Mucosa of rectum (tissue), 2 donors: ENCODE data around the gene INPP5F.

Experiments used
- H3K27ac ChIP-seq, 2 donors: one replicate each; pipeline ENCODE4 v1.7.0; 2013; ENCODE audit warnings: inconsistent platforms in 2 of 2, low read depth in 2 of 2, low read length in 2 of 2
- H3K27me3 ChIP-seq, 2 donors: one replicate each; pipeline ENCODE4 v1.7.0; 2013; ENCODE audit warnings: low read length in 2 of 2; ENCODE audit not compliant: control insufficient read depth in 2 of 2, insufficient read depth in 2 of 2
- H3K36me3 ChIP-seq, 2 donors: one replicate each; pipeline ENCODE4 v1.7.0; 2013; ENCODE audit warnings: low read length in 2 of 2; ENCODE audit not compliant: control insufficient read depth in 2 of 2, insufficient read depth in 2 of 2
- H3K4me1 ChIP-seq, 2 donors: one replicate each; pipeline ENCODE4 v1.7.0; 2013; ENCODE audit warnings: low read length in 2 of 2, mild to moderate bottlenecking in 1 of 2; ENCODE audit not compliant: control insufficient read depth in 2 of 2, insufficient read depth in 2 of 2
- H3K4me3 ChIP-seq, 2 donors: one replicate each; pipeline ENCODE4 v1.7.0; 2013; ENCODE audit warnings: low read length in 2 of 2
- H3K9ac ChIP-seq, 2 donors: one replicate each; pipeline ENCODE4 v1.7.0; 2013; ENCODE audit warnings: low read length in 2 of 2, low read depth in 1 of 2, mild to moderate bottlenecking in 1 of 2
- H3K9me3 ChIP-seq, 2 donors: one replicate each; pipeline ENCODE4 v1.7.0; 2013; ENCODE audit warnings: low read length in 2 of 2; ENCODE audit not compliant: control insufficient read depth in 2 of 2
- donor health status: healthy.
- donor health status: Normal muscosa, but diverticular disease.

Gene INPP5F

DNA sequence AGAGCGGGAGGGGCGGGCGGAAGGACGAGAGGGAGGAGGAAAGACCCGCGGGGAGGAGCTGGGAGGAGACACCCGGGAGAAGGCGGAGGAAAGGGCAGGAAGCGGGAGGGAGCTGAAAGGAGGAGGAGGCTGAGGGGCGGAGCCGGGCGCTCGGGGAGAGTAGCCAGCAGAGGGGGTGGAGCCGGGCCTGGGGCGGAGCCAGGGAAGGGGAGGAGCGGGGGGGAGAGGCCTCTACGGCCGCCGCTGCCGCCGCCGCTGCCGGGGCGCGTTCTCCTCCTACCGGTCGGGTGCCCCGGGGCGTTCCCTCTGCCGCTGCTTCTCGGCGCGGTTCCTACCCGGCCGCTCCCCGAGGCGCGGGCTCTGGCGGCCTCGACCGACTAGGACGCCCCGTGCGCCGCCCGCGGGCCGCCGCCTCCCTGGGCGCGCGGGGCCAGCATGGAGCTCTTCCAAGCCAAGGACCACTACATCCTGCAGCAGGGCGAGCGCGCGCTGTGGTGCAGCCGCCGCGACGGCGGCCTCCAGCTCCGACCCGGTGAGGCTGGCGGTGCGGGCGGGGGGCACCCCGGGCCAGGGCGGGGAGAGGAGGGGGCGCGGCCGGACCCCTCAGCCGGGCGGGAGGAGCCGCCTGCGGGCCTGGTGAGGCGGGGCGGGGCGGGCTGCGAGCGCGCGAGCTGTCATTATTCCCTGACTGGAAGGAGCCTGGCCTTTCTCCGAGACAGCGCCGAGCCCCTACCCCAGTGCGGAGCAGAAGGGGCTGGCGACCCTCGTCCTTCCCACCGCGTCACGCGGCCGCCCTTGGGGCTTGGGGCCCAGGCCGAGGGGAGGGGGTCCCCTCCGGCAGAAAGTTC, at the start of gene INPP5F:
INPP5F (plus strand) TSS at position 223 of the 848 bp plus-strand sequence; CDS start at position 436, 213 bp downstream.
- Histone ChIP-seq H3K27me3 (no peaks in the 10 kb centered on the region), H3K27ac (peak within 1 kb of the TSS; percentile 92 to 93), H3K9me3 (no peaks in the 10 kb centered on the region), H3K9ac (peak within 1 kb of the TSS; percentile 76 to 97), H3K4me3 (peak within 1 kb of the TSS; percentile 86 to 92), H3K36me3 (no peaks in the 10 kb centered on the region), H3K4me1 (peaks cover 10% of the 10 kb centered on the region in 2 donors)

DNA sequence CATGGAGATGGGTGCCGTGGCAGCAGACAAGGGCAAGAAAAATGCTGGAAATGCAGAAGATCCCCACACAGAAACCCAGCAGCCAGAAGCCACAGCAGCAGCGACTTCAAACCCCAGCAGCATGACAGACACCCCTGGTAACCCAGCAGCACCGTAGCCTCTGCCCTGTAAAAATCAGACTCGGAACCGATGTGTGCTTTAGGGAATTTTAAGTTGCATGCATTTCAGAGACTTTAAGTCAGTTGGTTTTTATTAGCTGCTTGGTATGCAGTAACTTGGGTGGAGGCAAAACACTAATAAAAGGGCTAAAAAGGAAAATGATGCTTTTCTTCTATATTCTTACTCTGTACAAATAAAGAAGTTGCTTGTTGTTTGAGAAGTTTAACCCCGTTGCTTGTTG, 48.7 kb upstream of the INPP5F start:
- Histone ChIP-seq H3K27me3 (no peaks in the 10 kb centered on the region), H3K9ac (no peak overlapping the region), H3K36me3 (peaks cover 32 to 35% of the 10 kb centered on the region in 2 donors), H3K4me1 (no peaks in the 10 kb centered on the region), H3K27ac (no peak overlapping the region), H3K9me3 (no peaks in the 10 kb centered on the region), H3K4me3 (no peak overlapping the region)

GRCh38 chr10:119677904-119678755, 47.7 kb upstream of the INPP5F start:
- H3K36me3 ChIP-seq = peaks cover 22 to 25% of the 10 kb centered on the region in 2 donors
- H3K4me1 ChIP-seq = no peaks in the 10 kb centered on the region
- no peak overlapping the region for H3K4me3 ChIP-seq
- H3K27me3 ChIP-seq = no peaks in the 10 kb centered on the region
- no peak overlapping the region for H3K27ac ChIP-seq
- H3K9ac ChIP-seq = no peak overlapping the region
- H3K9me3 ChIP-seq = no peaks in the 10 kb centered on the region

DNA sequence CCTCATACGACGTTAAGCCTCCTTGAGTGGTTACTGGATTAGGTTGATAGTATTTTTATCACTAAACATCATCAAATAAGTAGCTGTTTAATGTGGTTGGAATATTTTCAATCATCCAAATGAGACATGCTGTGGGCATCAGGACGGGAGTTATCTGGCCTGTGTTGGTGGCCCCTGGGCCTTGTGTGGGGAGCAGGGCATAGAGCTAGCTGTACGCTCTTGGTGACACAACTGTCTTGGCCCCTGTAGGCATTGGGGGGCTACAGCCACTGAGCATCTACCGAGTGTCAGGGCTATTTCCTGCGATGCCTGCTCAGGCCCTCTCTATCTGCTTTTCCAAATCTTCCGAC, 46.4 kb upstream of the INPP5F start:
- H3K9me3 ChIP-seq = no peaks in the 10 kb centered on the region
- no peak overlapping the region for H3K9ac ChIP-seq
- no peak overlapping the region for H3K4me3 ChIP-seq
- no peaks in the 10 kb centered on the region for H3K27me3 ChIP-seq
- H3K4me1 ChIP-seq = no peaks in the 10 kb centered on the region
- no peak overlapping the region for H3K27ac ChIP-seq
- peaks cover 18 to 19% of the 10 kb centered on the region in 2 donors for H3K36me3 ChIP-seq

DNA sequence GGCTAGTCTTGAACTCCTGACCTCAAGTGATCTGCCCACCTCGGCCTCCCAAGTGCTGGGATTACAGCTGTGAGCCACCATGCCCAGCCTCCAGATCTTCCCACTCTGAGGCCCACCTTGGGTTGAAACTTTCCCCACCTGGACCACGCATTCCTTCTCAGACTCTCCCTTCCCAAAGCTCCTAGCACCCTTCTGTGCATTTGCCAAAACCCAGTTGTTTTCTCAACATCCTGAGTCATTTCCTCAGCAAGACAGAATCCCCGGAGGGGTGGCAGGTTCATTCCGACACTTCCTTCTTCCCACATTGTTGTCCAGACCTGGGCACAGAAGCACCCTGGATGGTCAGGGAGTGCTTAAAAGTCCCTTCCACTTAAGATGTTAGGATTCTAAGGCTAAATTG, 45.8 kb upstream of the INPP5F start:
- Histone ChIP-seq H3K9me3 (no peaks in the 10 kb centered on the region), H3K9ac (no peak overlapping the region), H3K36me3 (peaks cover 17% of the 10 kb centered on the region in 2 donors), H3K27me3 (no peaks in the 10 kb centered on the region), H3K4me1 (no peaks in the 10 kb centered on the region), H3K4me3 (no peak overlapping the region), H3K27ac (no peak overlapping the region)

DNA sequence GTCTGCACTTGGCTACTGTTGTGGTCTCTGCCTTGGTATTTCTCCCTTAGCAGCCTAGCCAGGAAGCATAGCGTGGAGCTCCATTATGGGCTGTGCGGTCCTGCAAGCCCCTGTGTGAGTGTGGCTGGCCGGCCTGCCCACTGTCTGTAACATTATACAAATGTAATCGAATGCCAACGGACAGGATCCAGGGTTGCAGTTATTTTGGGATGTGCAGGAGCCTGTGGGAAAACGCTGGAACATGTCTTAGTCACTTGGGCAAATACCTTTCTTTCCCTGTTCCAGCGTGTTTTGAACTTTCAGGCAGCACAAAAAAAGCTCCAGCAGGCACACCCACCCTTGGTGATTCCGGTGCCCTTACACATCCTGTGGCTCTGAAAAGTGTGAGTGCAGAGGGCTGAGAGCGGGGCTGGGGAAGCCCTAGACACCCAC, 45.2 kb upstream of the INPP5F start:
- Histone ChIP-seq H3K4me3 (no peak overlapping the region), H3K9ac (no peak overlapping the region), H3K36me3 (peaks cover 13 to 14% of the 10 kb centered on the region in 2 donors), H3K27ac (no peak overlapping the region), H3K9me3 (no peaks in the 10 kb centered on the region), H3K4me1 (no peaks in the 10 kb centered on the region), H3K27me3 (no peaks in the 10 kb centered on the region)

DNA sequence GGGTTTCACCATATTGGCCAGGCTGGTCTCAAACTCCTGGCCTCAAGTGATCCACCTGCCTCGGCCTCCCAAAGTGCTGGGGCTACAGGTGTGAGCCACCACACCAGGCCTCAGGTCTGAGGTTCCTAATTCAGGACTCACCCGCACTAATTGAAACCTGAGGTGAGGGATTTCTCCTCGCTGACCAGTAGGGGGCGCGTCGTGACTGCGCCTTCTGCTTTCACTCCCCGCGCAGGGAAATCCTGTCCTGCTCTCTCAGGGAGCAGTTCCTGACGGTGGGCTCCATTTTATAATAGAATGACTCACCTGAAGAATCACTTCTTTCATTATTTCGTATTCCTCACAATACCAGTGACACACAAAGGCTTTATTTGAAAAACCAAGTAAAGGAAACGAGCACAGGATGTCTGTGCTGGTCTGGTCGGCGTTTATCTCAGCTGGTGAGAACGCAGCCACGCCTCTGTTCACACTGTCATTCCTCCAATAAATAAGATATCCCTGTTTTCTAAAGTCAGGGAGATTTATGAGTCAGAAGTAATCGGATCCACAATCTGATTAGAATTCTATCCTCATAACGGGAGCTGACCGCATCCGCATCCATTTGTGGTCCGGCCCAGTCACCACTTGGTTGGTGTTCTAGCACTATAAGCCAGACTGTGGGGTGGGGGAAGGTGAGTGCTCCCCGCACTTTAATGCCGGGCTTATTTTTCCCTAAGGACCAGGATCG, 39.2 kb upstream of the INPP5F start:
- H3K27me3 ChIP-seq = no peaks in the 10 kb centered on the region
- H3K4me1 ChIP-seq = no peaks in the 10 kb centered on the region
- H3K27ac ChIP-seq = no peak overlapping the region
- no peaks in the 10 kb centered on the region for H3K9me3 ChIP-seq
- H3K9ac ChIP-seq = peak overlapping the region; percentile 7 to 27
- H3K36me3 ChIP-seq = no peaks in the 10 kb centered on the region
- H3K4me3 ChIP-seq = peak overlapping the region; percentile 37 to 66

DNA sequence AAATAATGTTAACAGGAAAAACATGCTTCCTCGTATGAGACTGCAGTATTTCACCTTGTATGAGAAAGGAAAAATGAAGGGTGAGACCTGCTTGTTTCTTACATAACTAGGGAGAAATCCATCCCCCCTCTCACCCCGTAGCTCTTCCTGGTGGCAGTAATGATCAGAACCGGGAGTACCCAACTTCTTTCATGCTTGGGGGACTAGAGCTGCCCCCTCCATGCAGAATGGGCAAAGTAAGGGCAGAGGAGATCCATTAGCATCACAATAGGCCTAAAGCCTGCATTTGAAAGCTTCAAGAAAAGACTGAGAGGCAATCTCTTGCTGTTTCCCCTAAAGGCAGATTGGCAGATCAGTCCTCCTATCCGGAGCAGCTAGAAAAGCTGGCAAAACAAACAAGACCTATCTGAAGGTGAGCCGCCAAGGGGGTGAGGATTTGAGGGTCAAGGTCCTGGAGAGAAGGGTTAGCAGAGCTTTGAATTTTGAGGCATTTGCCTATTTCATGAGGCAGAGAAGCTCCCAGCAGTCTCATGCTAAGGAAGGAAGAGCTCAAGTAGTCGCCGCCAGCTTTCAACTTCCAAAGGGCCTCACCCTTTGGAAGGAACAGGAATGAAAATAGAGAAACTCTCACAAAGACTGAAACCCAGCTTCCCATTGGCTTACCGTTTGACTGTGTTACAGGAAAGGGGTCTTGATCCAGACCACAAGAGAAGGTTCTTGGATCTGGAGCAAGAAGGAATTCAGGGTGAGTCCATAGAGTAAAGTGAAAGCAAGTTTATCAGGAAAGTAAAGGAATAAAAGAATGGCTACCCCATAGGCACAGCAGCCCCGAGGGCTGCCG, 38.4 kb upstream of the INPP5F start:
- Histone ChIP-seq H3K4me3 (no peak overlapping the region), H3K27me3 (no peaks in the 10 kb centered on the region), H3K9ac (no peak overlapping the region), H3K9me3 (no peaks in the 10 kb centered on the region), H3K36me3 (no peaks in the 10 kb centered on the region), H3K4me1 (no peaks in the 10 kb centered on the region), H3K27ac (no peak overlapping the region)

GRCh38 chr10:119688033-119688508, 37.8 kb upstream of the INPP5F start:
- Histone ChIP-seq H3K27me3 (no peaks in the 10 kb centered on the region), H3K9ac (no peak overlapping the region), H3K9me3 (no peaks in the 10 kb centered on the region), H3K4me1 (no peaks in the 10 kb centered on the region), H3K27ac (no peak overlapping the region), H3K36me3 (no peaks in the 10 kb centered on the region), H3K4me3 (no peak overlapping the region)
